WTC11 (cell line): Measurements from ENCODE around the gene ZGPAT.

Experiments
- MYBL2 ChIP-seq: sonication (generic); formaldehyde crosslinking; IDR thresholded peaks from 2 replicates; pipeline ENCODE4 v1.8.1; 2023; ENCODE audit warnings: mild to moderate bottlenecking, moderate library complexity, missing genetic modification reagents
- NR2C2 ChIP-seq: sonication (generic); formaldehyde crosslinking; IDR thresholded peaks from 2 replicates; pipeline ENCODE4 v1.8.0; 2022; ENCODE audit warnings: mild to moderate bottlenecking, missing genetic modification reagents
- SP1 ChIP-seq: sonication (generic); formaldehyde crosslinking; conservative IDR thresholded peaks from 2 replicates; pipeline ENCODE4 v1.8.1; 2022; ENCODE audit warnings: missing genetic modification reagents
- TCF7 ChIP-seq: sonication (generic); formaldehyde crosslinking; IDR thresholded peaks from 2 replicates; pipeline ENCODE4 v1.8.0; 2022; ENCODE audit warnings: mild to moderate bottlenecking, low read depth, missing genetic modification reagents, moderate library complexity
- ZNF317 ChIP-seq: sonication (generic); formaldehyde crosslinking; IDR thresholded peaks from 2 replicates; pipeline ENCODE4 v1.8.1; 2023; ENCODE audit warnings: low read depth, mild to moderate bottlenecking, moderate library complexity, missing genetic modification reagents, borderline replicate concordance
- ZNF416 ChIP-seq: fragments of 250-450 bp; sonication (Bioruptor Pico); IDR thresholded peaks from 2 replicates; pipeline ENCODE4 v1.9.0; 2021; ENCODE audit warnings: mild to moderate bottlenecking, inconsistent platforms
- TF ChIP-seq, protein P1 (sequence below): fragments of 200-600 bp; IDR thresholded peaks from 2 replicates; pipeline ENCODE4 v1.8.0; 2022; ENCODE audit warnings: antibody characterized with exemption
- TF ChIP-seq, protein P2 (sequence below): fragments of 250-450 bp; sonication (Bioruptor Pico); IDR thresholded peaks from 2 replicates; pipeline ENCODE4 v1.9.0; 2021; ENCODE audit warnings: mild to moderate bottlenecking
- TF ChIP-seq, protein P3 (sequence below): sonication (generic); formaldehyde crosslinking; IDR thresholded peaks from 2 replicates; pipeline ENCODE4 v1.8.1; 2023; ENCODE audit warnings: mild to moderate bottlenecking, missing genetic modification reagents, moderate library complexity
- TF ChIP-seq, protein P4 (sequence below): sonication (generic); formaldehyde crosslinking; IDR thresholded peaks from 2 replicates; pipeline ENCODE4 v1.8.0; 2023; ENCODE audit warnings: missing genetic modification reagents
- TF ChIP-seq, protein P5 (sequence below): sonication (generic); formaldehyde crosslinking; conservative IDR thresholded peaks from 2 replicates; pipeline ENCODE4 v1.8.1; 2022; ENCODE audit warnings: mild to moderate bottlenecking, missing genetic modification reagents

DNA sequence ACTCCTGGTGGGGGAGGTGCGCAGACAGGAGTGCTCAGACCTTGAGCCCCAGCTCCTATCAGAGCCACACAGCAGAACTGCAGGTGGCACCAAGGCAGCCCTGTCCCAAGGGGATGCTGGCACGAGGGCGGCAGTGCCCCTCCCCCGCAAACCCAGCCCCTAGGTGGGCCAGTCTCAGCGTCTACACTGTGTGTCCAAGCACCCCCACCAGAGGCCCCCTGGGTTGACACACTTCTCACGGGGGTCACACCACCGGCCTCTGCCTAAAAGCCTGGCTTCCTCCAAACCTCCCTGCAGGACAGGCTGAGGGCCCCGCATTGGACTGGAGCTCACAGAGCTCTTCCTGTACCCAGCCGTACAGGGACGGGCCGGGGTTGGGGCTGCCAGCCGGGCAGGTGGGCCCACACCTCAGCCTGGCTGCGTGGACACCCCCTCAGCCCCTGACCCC, 39.8 kb downstream of the ZGPAT start:
- TF ChIP-seq, protein P1, sequence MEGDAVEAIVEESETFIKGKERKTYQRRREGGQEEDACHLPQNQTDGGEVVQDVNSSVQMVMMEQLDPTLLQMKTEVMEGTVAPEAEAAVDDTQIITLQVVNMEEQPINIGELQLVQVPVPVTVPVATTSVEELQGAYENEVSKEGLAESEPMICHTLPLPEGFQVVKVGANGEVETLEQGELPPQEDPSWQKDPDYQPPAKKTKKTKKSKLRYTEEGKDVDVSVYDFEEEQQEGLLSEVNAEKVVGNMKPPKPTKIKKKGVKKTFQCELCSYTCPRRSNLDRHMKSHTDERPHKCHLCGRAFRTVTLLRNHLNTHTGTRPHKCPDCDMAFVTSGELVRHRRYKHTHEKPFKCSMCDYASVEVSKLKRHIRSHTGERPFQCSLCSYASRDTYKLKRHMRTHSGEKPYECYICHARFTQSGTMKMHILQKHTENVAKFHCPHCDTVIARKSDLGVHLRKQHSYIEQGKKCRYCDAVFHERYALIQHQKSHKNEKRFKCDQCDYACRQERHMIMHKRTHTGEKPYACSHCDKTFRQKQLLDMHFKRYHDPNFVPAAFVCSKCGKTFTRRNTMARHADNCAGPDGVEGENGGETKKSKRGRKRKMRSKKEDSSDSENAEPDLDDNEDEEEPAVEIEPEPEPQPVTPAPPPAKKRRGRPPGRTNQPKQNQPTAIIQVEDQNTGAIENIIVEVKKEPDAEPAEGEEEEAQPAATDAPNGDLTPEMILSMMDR = no peak
- TF ChIP-seq ZNF416 (CRISPR knock-in tag) (no peak), TCF7 (no peak), ZNF317 (CRISPR knock-in tag) (no peak), NR2C2 (CRISPR knock-in tag) (no peak), MYBL2 (CRISPR knock-in tag) (no peak), SP1 (CRISPR knock-in tag) (no peak)
- TF ChIP-seq, protein P2, sequence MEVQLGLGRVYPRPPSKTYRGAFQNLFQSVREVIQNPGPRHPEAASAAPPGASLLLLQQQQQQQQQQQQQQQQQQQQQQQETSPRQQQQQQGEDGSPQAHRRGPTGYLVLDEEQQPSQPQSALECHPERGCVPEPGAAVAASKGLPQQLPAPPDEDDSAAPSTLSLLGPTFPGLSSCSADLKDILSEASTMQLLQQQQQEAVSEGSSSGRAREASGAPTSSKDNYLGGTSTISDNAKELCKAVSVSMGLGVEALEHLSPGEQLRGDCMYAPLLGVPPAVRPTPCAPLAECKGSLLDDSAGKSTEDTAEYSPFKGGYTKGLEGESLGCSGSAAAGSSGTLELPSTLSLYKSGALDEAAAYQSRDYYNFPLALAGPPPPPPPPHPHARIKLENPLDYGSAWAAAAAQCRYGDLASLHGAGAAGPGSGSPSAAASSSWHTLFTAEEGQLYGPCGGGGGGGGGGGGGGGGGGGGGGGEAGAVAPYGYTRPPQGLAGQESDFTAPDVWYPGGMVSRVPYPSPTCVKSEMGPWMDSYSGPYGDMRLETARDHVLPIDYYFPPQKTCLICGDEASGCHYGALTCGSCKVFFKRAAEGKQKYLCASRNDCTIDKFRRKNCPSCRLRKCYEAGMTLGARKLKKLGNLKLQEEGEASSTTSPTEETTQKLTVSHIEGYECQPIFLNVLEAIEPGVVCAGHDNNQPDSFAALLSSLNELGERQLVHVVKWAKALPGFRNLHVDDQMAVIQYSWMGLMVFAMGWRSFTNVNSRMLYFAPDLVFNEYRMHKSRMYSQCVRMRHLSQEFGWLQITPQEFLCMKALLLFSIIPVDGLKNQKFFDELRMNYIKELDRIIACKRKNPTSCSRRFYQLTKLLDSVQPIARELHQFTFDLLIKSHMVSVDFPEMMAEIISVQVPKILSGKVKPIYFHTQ = no peak
- TF ChIP-seq, protein P3, sequence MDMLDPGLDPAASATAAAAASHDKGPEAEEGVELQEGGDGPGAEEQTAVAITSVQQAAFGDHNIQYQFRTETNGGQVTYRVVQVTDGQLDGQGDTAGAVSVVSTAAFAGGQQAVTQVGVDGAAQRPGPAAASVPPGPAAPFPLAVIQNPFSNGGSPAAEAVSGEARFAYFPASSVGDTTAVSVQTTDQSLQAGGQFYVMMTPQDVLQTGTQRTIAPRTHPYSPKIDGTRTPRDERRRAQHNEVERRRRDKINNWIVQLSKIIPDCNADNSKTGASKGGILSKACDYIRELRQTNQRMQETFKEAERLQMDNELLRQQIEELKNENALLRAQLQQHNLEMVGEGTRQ = no peak
- TF ChIP-seq, protein P4, sequence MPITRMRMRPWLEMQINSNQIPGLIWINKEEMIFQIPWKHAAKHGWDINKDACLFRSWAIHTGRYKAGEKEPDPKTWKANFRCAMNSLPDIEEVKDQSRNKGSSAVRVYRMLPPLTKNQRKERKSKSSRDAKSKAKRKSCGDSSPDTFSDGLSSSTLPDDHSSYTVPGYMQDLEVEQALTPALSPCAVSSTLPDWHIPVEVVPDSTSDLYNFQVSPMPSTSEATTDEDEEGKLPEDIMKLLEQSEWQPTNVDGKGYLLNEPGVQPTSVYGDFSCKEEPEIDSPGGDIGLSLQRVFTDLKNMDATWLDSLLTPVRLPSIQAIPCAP = no peak
- TF ChIP-seq, protein P5, sequence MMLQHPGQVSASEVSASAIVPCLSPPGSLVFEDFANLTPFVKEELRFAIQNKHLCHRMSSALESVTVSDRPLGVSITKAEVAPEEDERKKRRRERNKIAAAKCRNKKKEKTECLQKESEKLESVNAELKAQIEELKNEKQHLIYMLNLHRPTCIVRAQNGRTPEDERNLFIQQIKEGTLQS = no peak
